ENCODE data around the gene RNF152. TPM values are rescaled to one million over a fixed set of nuclear protein-coding genes. Genes with fewer than 3 reads are reported as not detected.

The RNF152 gene
- total RNA-seq, 3 donors from 2014 or later: 61.0 to 99.8 (median 98.0) TPM

DNA sequence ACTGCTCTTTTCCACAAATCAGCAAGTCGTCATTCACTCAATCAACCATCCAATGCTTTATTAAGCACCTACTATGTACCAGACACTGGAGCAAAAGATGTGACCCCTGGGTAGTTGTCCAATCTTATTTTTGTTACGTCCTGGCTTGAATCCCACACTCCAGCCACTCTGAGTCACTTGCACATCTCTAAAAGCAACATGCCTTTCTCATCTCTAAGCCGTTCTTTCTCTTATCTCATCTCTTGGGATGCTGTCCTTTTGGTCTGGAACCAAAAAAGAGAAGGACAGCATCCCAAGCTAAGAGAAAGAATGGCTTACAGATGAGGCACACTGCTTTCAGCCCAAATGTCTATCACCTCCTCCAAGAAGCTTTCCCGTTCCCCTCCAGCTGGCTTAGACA, 58.8 kb downstream of the RNF152 start:
- Histone ChIP-seq H3K36me3 (ENCODE audit: low read depth) (no peaks in the 10 kb centered on the region), H3K9me3 (no peaks in the 10 kb centered on the region), H3K4me1 (ENCODE audit: low read depth) (no peaks in the 10 kb centered on the region), H3K4me3 (no peak overlapping the region)
- ATAC-seq: no peak
- intact Hi-C loops (cut with DNase I, micrococcal nuclease): no loop called here
- DNase-seq: no peak
- TF ChIP-seq, protein P1, sequence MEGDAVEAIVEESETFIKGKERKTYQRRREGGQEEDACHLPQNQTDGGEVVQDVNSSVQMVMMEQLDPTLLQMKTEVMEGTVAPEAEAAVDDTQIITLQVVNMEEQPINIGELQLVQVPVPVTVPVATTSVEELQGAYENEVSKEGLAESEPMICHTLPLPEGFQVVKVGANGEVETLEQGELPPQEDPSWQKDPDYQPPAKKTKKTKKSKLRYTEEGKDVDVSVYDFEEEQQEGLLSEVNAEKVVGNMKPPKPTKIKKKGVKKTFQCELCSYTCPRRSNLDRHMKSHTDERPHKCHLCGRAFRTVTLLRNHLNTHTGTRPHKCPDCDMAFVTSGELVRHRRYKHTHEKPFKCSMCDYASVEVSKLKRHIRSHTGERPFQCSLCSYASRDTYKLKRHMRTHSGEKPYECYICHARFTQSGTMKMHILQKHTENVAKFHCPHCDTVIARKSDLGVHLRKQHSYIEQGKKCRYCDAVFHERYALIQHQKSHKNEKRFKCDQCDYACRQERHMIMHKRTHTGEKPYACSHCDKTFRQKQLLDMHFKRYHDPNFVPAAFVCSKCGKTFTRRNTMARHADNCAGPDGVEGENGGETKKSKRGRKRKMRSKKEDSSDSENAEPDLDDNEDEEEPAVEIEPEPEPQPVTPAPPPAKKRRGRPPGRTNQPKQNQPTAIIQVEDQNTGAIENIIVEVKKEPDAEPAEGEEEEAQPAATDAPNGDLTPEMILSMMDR (IDR thresholded peaks at IDR 0.05): no peak

DNA sequence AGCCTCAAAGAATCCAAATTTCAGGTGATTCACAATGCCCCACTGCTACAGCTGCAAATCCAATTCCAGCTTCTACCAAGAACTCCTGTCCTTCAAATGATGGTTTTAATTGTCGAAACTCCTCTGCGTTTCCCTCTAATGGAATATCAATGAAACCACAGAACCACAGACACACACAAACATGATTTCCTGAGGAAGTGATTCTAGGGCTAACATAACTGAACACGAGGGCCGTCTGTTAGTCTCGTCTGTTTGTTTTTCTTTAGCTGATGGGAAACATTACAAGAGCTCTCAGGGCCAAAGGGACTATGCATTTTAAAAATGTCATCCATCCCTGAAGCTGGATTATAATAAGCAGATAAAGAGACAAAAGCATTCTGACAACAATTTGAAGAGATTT, 59.4 kb downstream of the RNF152 start:
- H3K4me1 ChIP-seq (ENCODE audit: low read depth): no peaks in the 10 kb centered on the region
- intact Hi-C loops (cut with DNase I, micrococcal nuclease): no loop called here
- TF ChIP-seq, protein P1 (IDR thresholded peaks at IDR 0.05): no peak
- ATAC-seq (no peak), DNase-seq (no peak)
- no peaks in the 10 kb centered on the region for H3K9me3 ChIP-seq
- no peak overlapping the region for H3K4me3 ChIP-seq
- H3K36me3 ChIP-seq (ENCODE audit: low read depth): no peaks in the 10 kb centered on the region

DNA sequence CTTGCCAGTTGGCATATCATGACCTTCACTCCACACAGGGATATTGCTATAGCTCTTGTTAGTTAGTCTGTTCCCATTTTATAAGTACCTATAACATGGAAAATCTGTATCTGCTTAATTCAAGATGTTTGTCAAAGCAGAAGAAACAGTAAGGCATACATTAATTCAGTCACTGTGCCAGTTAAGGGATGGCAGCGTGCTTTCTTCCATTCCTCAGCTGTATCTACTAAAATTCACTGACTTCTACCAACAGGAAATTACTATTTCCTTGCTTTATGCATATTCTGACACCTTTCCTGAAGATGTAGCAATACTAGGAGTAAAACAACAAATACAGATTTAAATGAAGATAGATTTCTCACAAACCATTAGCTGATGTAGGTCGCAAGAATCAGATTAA, 59.9 kb downstream of the RNF152 start:
- intact Hi-C loops (cut with DNase I, micrococcal nuclease): no loop called here
- H3K36me3 ChIP-seq (ENCODE audit: low read depth): no peaks in the 10 kb centered on the region
- H3K4me1 ChIP-seq (ENCODE audit: low read depth): no peaks in the 10 kb centered on the region
- H3K9me3 ChIP-seq: no peaks in the 10 kb centered on the region
- no peak for ATAC-seq
- TF ChIP-seq, protein P1 (IDR thresholded peaks at IDR 0.05): no peak
- no peak for DNase-seq
- no peak overlapping the region for H3K4me3 ChIP-seq

DNA sequence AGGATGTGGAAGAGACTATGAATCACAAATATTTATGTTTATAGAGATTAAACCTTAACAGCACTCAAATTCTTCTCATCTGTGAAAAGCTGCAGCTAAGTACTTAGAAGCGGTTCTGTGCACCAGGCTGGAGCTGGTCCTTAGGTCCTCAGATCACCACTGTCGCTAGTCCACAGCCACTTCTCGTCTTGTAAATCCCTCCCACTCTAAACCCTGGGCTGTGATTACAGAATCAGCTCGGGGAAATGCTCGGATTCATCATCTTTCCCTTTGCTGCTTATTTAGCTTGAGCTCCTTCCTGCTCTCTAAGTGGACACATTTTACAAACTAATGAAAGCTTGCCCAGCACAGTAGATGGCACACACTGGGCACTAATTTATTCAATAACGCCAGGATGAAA, 61.7 kb downstream of the RNF152 start:
- DNase-seq: no peak
- H3K9me3 ChIP-seq: no peaks in the 10 kb centered on the region
- no peak for ATAC-seq
- intact Hi-C loops (cut with DNase I, micrococcal nuclease): no loop called here
- H3K4me1 ChIP-seq (ENCODE audit: low read depth): no peaks in the 10 kb centered on the region
- H3K36me3 ChIP-seq (ENCODE audit: low read depth): no peaks in the 10 kb centered on the region
- H3K4me3 ChIP-seq: no peak overlapping the region
- TF ChIP-seq, protein P1 (IDR thresholded peaks at IDR 0.05): no peak

DNA sequence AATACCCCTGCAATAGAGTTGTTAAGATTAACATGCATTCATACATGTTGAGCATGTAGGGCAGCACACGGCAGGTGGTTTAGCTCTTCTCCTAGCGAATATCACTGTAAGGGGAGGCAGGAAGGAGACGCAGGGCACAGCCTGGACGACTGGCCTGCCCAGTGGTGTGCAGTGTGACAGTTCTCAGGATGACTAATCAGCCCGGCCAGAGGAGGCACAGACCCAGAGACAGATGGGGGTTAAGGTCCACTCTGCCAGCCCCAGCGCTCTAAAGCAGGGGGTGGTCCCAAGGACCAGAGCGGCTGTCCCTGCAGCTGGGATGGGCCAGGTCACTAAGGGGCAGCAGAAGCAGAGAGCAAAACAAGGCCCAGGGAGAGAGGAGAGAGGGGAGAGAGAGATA, 63.7 kb downstream of the RNF152 start:
- DNase-seq (no peak), ATAC-seq (peak; percentile 48)
- no peaks in the 10 kb centered on the region for H3K9me3 ChIP-seq
- TF ChIP-seq, protein P1 (IDR thresholded peaks at IDR 0.05): no peak
- no peak overlapping the region for H3K4me3 ChIP-seq
- no peaks in the 10 kb centered on the region for H3K36me3 ChIP-seq (ENCODE audit: low read depth)
- H3K4me1 ChIP-seq (ENCODE audit: low read depth): no peaks in the 10 kb centered on the region
- intact Hi-C loops (cut with DNase I, micrococcal nuclease): no loop called here

DNA sequence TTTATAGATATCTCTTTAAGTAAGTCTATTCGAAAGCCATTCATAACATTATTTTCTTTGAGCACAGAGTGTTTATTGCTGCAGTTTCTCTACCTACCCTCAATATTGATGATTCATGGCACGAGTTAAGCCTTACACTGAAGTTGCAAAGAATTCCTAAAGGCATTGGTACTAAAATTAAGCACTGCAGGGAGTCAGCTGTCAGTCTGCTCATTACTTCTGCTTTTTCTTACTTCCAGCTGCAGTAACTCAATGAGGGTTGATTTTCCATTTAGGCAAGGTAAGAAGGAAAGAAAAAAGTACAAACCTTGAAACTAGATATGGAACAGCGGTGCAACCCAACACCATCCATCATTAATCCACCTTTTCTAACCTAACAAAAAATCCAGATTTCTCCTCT, 65.2 kb downstream of the RNF152 start:
- Histone ChIP-seq H3K4me3 (no peak overlapping the region), H3K36me3 (ENCODE audit: low read depth) (no peaks in the 10 kb centered on the region), H3K4me1 (ENCODE audit: low read depth) (no peaks in the 10 kb centered on the region), H3K9me3 (no peaks in the 10 kb centered on the region)
- TF ChIP-seq, protein P1 (IDR thresholded peaks at IDR 0.05): no peak
- DNase-seq (no peak), ATAC-seq (no peak)
- intact Hi-C loops (cut with DNase I, micrococcal nuclease): no loop called here
